ENCODE measurements around the gene GRID1. TPM values are rescaled to one million over a fixed set of nuclear protein-coding genes. Genes with fewer than 3 reads are reported as not detected.
"Not testable (repeated sequence)": the region's sequence is repeated elsewhere in the genome, so short reads cannot be mapped to it uniquely, and the experiment has no call there.

GRID1 gene
- total RNA-seq, 4 donors from 2014 or later = 0.40 to 1.9 (median 1.00) TPM

GRCh38 chr10:86108696-86109095 lies 257.9 kb downstream of the GRID1 start:
- no peaks in the 10 kb centered on the region for H3K27me3 ChIP-seq
- H3K9me3 ChIP-seq = no peaks in the 10 kb centered on the region
- no peak for DNase-seq
- H3K4me3 ChIP-seq = no peak overlapping the region
- in situ Hi-C loops (cut with MboI; ENCODE audit: low pct_ligation_motif_present in 1 of 4, low pct_unique_long_range_greater_than_20kb in 1 of 4, low sequenced_read_pairs in 3 of 4) = no loop called here
- H3K4me1 ChIP-seq = no peaks in the 10 kb centered on the region
- TF ChIP-seq POLR2A (IDR thresholded peaks at IDR 0.05) = no peak
- TF ChIP-seq POLR2AphosphoS5 (IDR thresholded peaks at IDR 0.05) = no peak
- TF ChIP-seq, protein P1, sequence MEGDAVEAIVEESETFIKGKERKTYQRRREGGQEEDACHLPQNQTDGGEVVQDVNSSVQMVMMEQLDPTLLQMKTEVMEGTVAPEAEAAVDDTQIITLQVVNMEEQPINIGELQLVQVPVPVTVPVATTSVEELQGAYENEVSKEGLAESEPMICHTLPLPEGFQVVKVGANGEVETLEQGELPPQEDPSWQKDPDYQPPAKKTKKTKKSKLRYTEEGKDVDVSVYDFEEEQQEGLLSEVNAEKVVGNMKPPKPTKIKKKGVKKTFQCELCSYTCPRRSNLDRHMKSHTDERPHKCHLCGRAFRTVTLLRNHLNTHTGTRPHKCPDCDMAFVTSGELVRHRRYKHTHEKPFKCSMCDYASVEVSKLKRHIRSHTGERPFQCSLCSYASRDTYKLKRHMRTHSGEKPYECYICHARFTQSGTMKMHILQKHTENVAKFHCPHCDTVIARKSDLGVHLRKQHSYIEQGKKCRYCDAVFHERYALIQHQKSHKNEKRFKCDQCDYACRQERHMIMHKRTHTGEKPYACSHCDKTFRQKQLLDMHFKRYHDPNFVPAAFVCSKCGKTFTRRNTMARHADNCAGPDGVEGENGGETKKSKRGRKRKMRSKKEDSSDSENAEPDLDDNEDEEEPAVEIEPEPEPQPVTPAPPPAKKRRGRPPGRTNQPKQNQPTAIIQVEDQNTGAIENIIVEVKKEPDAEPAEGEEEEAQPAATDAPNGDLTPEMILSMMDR (IDR thresholded peaks at IDR 0.05) = no peak
- no peak for TF ChIP-seq EP300 (IDR thresholded peaks at IDR 0.05; ENCODE audit: low read depth)
- WGBS, 2 donors (ENCODE audit: low coverage in 1 of 2) = 79 to 84% methylated on average over 3 to 7 of the region's 7 CpGs
- no peak overlapping the region for H3K27ac ChIP-seq
- H3K36me3 ChIP-seq = no peaks in the 10 kb centered on the region
- intact Hi-C loops (cut with DNase I; ENCODE audit: low total_unique reads) = no loop called here

DNA sequence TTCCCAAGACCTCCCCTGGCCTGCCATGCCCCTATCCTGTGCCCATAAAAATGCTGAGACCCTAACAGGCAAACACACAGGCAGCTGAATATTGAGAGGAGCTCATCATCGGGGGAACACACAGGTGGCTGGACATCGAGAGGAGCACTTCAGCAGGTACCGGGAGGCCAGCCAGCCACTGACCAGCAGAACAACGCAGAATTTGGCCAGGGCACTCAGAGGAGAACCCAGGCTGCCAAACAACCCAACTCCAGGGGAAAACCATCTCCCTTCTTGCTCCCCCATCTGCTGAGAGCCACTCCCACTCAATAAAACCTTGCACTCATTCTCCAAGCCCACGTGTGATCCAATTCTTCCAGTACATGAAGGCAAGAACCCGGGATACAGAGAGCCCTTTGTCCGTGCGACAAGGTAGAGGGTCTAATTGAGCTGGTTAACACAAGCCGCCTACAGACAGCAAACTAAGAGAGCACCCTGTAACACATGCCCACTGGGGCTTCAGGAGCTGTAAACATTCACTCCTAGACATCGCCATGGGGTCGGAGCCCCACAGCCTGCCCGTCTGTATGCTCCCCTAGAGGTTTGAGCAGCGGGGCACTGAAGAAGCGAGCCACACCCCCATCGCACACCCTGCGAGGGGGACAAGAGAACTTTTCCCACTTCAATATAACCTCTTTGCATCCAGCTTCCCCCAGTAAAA lies 258.8 kb downstream of the GRID1 start:
- intact Hi-C loops (cut with DNase I; ENCODE audit: low total_unique reads); H3K4me3 ChIP-seq; H3K9me3 ChIP-seq; H3K36me3 ChIP-seq; H3K27ac ChIP-seq; H3K4me1 ChIP-seq; H3K27me3 ChIP-seq; DNase-seq; in situ Hi-C loops (cut with MboI; ENCODE audit: low pct_ligation_motif_present in 1 of 4, low pct_unique_long_range_greater_than_20kb in 1 of 4, low sequenced_read_pairs in 3 of 4): not testable (repeated sequence)
- WGBS, 2 donors (ENCODE audit: low coverage in 1 of 2) = 20 to 78% methylated on average over 2 to 16 of the region's 16 CpGs

GRCh38 chr10:86107131-86107530 lies 259.5 kb downstream of the GRID1 start:
- Histone ChIP-seq H3K36me3 (no peaks in the 10 kb centered on the region), H3K27ac (no peak overlapping the region), H3K4me3 (no peak overlapping the region), H3K9me3 (no peaks in the 10 kb centered on the region), H3K27me3 (no peaks in the 10 kb centered on the region), H3K4me1 (no peaks in the 10 kb centered on the region)
- in situ Hi-C loops (cut with MboI; ENCODE audit: low pct_ligation_motif_present in 1 of 4, low pct_unique_long_range_greater_than_20kb in 1 of 4, low sequenced_read_pairs in 3 of 4) (no loop called here), intact Hi-C loops (cut with DNase I; ENCODE audit: low total_unique reads) (no loop called here)
- no peak for DNase-seq
- 88% methylated on average over 6 of the region's 6 CpGs; no CpG with 5 or more reads in 1 of the 2 donors for WGBS, 2 donors (ENCODE audit: low coverage in 1 of 2)
- TF ChIP-seq POLR2AphosphoS5 (IDR thresholded peaks at IDR 0.05) (no peak), POLR2A (IDR thresholded peaks at IDR 0.05) (no peak), EP300 (IDR thresholded peaks at IDR 0.05; ENCODE audit: low read depth) (no peak)
- TF ChIP-seq, protein P1 (IDR thresholded peaks at IDR 0.05) = no peak

GRCh38 chr10:86106616-86107015 lies 260.0 kb downstream of the GRID1 start:
- intact Hi-C loops (cut with DNase I; ENCODE audit: low total_unique reads) (no loop called here), in situ Hi-C loops (cut with MboI; ENCODE audit: low pct_ligation_motif_present in 1 of 4, low pct_unique_long_range_greater_than_20kb in 1 of 4, low sequenced_read_pairs in 3 of 4) (no loop called here)
- Histone ChIP-seq H3K9me3 (no peaks in the 10 kb centered on the region), H3K4me1 (no peaks in the 10 kb centered on the region), H3K4me3 (no peak overlapping the region), H3K27ac (no peak overlapping the region), H3K27me3 (no peaks in the 10 kb centered on the region), H3K36me3 (no peaks in the 10 kb centered on the region)
- DNase-seq = no peak
- TF ChIP-seq, protein P1 (IDR thresholded peaks at IDR 0.05) = no peak
- TF ChIP-seq POLR2AphosphoS5 (IDR thresholded peaks at IDR 0.05) = no peak
- TF ChIP-seq POLR2A (IDR thresholded peaks at IDR 0.05) = no peak
- no peak for TF ChIP-seq EP300 (IDR thresholded peaks at IDR 0.05; ENCODE audit: low read depth)
- WGBS, 2 donors (ENCODE audit: low coverage in 1 of 2) = 83 to 89% methylated on average over 5 to 8 of the region's 8 CpGs

- intact Hi-C loops (cut with DNase I; ENCODE audit: low total_unique reads) = no loop called here
- H3K9me3 ChIP-seq = no peaks in the 10 kb centered on the region
- no peaks in the 10 kb centered on the region for H3K4me1 ChIP-seq
- no peak for DNase-seq
- in situ Hi-C loops (cut with MboI; ENCODE audit: low pct_ligation_motif_present in 1 of 4, low pct_unique_long_range_greater_than_20kb in 1 of 4, low sequenced_read_pairs in 3 of 4) = no loop called here
- WGBS, 2 donors (ENCODE audit: low coverage in 1 of 2) = 79 to 93% methylated on average over 3 to 4 of the region's 4 CpGs
- H3K36me3 ChIP-seq = no peaks in the 10 kb centered on the region
- TF ChIP-seq POLR2AphosphoS5 (IDR thresholded peaks at IDR 0.05) = no peak
- TF ChIP-seq, protein P1 (IDR thresholded peaks at IDR 0.05) = no peak
- TF ChIP-seq POLR2A (IDR thresholded peaks at IDR 0.05) = no peak
- no peak for TF ChIP-seq EP300 (IDR thresholded peaks at IDR 0.05; ENCODE audit: low read depth)
- no peak overlapping the region for H3K4me3 ChIP-seq
- no peak overlapping the region for H3K27ac ChIP-seq
- no peaks in the 10 kb centered on the region for H3K27me3 ChIP-seq
Measured at GRCh38 chr10:86105640-86106039, 261.0 kb downstream of the GRID1 start.
